OCI-LY1 (cell line): ENCODE data around the gene CLEC9A.

ENCODE experiments used
- CTCF ChIP-seq: fragments of 200-600 bp; sonication (generic), shearing (Covaris generic); IDR thresholded peaks from 2 replicates; pipeline ENCODE4 v1.5.1; 2017; ENCODE audit warnings: mild to moderate bottlenecking, antibody characterized with exemption, low read length, moderate library complexity, mixed read lengths
- EZH2 ChIP-seq: fragments of 200-600 bp; sonication (generic), shearing (Covaris generic); IDR thresholded peaks from 2 replicates; pipeline ENCODE4 v1.8.0; 2017; ENCODE audit warnings: borderline replicate concordance, mixed run types, mild to moderate bottlenecking, antibody characterized with exemption, low read length, moderate library complexity, mixed read lengths

DNA sequence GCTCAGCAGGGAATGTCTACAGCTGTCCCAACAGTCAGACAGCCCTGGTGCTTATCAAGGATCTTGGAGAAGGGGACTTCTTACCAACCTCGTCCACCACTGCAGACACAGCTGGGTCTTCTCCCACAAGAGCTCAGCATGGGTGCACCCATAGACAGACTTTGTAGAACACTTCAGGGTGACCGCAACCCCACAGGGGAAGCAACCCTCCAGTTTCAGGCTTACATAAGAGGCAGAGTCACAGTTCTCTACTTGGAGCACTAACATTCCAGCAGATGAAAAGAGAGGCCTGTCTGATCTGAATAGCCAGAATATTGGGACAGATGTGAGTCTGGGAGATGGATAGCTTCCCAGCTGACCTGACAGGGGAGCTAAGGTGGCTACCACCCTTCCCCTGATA, 71.8 kb downstream of the CLEC9A start:
- TF ChIP-seq CTCF (no peak), EZH2 (no peak)
